ENCODE data around the gene ZNF608.

The ZNF608 gene

GRCh38 chr5:124782262-124782661 lies 35.8 kb upstream of the ZNF608 start:
- TF ChIP-seq POLR2A (IDR thresholded peaks at IDR 0.05; ENCODE audit: low read depth, low read length) (no peak), POU2F2 (IDR thresholded peaks at IDR 0.05; ENCODE audit: low read depth, low read length) (no peak), SPI1 (IDR thresholded peaks at IDR 0.05; ENCODE audit: low read depth, low read length) (no peak), TAF1 (IDR thresholded peaks at IDR 0.05; ENCODE audit: low read depth, low read length) (no peak), PAX5 (IDR thresholded peaks at IDR 0.05; ENCODE audit: insufficient read depth, low read length, severe bottlenecking) (no peak), POLR2AphosphoS5 (IDR thresholded peaks at IDR 0.05; ENCODE audit: low read depth, low read length) (no peak)
- no peak for DNase-seq (ENCODE audit: insufficient read length, low spot score)
- no peak for FAIRE-seq

- DNase-seq (ENCODE audit: insufficient read length, low spot score): no peak
- no peak for FAIRE-seq
- no peak for TF ChIP-seq POLR2AphosphoS5 (IDR thresholded peaks at IDR 0.05; ENCODE audit: low read depth, low read length)
- TF ChIP-seq PAX5 (IDR thresholded peaks at IDR 0.05; ENCODE audit: insufficient read depth, low read length, severe bottlenecking): no peak
- no peak for TF ChIP-seq SPI1 (IDR thresholded peaks at IDR 0.05; ENCODE audit: low read depth, low read length)
- no peak for TF ChIP-seq POU2F2 (IDR thresholded peaks at IDR 0.05; ENCODE audit: low read depth, low read length)
- TF ChIP-seq TAF1 (IDR thresholded peaks at IDR 0.05; ENCODE audit: low read depth, low read length): no peak
These were observed 33.6 kb upstream of the ZNF608 start for GRCh38 chr5:124780011-124780410.

- FAIRE-seq: no peak
- DNase-seq (ENCODE audit: insufficient read length, low spot score): no peak
- TF ChIP-seq POLR2AphosphoS5 (IDR thresholded peaks at IDR 0.05; ENCODE audit: low read depth, low read length) (no peak), POU2F2 (IDR thresholded peaks at IDR 0.05; ENCODE audit: low read depth, low read length) (no peak), SPI1 (IDR thresholded peaks at IDR 0.05; ENCODE audit: low read depth, low read length) (no peak), POLR2A (IDR thresholded peaks at IDR 0.05; ENCODE audit: low read depth, low read length) (no peak)
These were observed 27.2 kb upstream of the ZNF608 start for GRCh38 chr5:124773315-124774311.

- FAIRE-seq: no peak
These were observed 26.2 kb upstream of the ZNF608 start for GRCh38 chr5:124772457-124773200.

GRCh38 chr5:124771761-124772160 lies 25.3 kb upstream of the ZNF608 start:
- TF ChIP-seq TAF1 (IDR thresholded peaks at IDR 0.05; ENCODE audit: low read depth, low read length) (no peak), POLR2AphosphoS5 (IDR thresholded peaks at IDR 0.05; ENCODE audit: low read depth, low read length) (no peak), SPI1 (IDR thresholded peaks at IDR 0.05; ENCODE audit: low read depth, low read length) (no peak), POLR2A (IDR thresholded peaks at IDR 0.05; ENCODE audit: low read depth, low read length) (no peak), PAX5 (IDR thresholded peaks at IDR 0.05; ENCODE audit: insufficient read depth, low read length, severe bottlenecking) (no peak), POU2F2 (IDR thresholded peaks at IDR 0.05; ENCODE audit: low read depth, low read length) (no peak)
- no peak for DNase-seq (ENCODE audit: insufficient read length, low spot score)
- no peak for FAIRE-seq

More at GRCh38 chr5:124772457-124773200, 26.2 kb upstream of the ZNF608 start:
- DNase-seq (ENCODE audit: insufficient read length, low spot score): no peak
- no peak for TF ChIP-seq POLR2A (IDR thresholded peaks at IDR 0.05; ENCODE audit: low read depth, low read length)
- no peak for TF ChIP-seq PAX5 (IDR thresholded peaks at IDR 0.05; ENCODE audit: insufficient read depth, low read length, severe bottlenecking)
- no peak for TF ChIP-seq SPI1 (IDR thresholded peaks at IDR 0.05; ENCODE audit: low read depth, low read length)
- TF ChIP-seq POLR2AphosphoS5 (IDR thresholded peaks at IDR 0.05; ENCODE audit: low read depth, low read length): no peak

DNA sequence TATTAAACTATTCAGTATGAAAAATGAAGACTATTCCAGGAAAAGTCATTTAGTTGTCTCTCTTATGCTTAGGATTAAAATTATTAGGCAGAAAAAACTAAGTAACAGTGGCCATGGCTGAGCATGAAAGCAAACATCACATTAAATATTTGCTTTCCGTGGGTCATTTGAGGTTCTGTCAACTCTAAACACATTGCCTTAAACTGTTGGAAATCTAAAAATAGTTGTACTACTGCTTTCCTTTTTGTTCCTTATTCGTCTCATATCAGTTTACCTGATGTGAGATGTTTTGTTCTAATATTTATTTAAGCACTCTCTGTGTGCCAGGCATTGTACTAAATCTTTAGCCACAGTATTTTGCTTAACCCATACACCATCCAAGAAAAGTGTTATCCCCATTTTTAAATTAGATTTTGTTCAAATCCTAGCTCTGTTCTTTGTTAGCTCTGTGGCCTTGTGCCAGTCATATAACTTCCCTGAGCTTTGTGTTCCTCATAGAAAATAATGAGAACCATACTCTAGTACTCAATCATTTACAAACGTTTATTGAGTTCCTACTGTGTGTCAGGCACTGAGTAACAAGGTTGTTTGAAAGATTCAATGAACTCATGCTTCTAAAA lies 18.7 kb upstream of the ZNF608 start:
- DNase-seq (ENCODE audit: insufficient read length, low spot score): no peak
- FAIRE-seq: no peak
- TF ChIP-seq POLR2A (IDR thresholded peaks at IDR 0.05; ENCODE audit: low read depth, low read length): no peak
- TF ChIP-seq TAF1 (IDR thresholded peaks at IDR 0.05; ENCODE audit: low read depth, low read length): no peak
- TF ChIP-seq POLR2AphosphoS5 (IDR thresholded peaks at IDR 0.05; ENCODE audit: low read depth, low read length): no peak
- TF ChIP-seq POU2F2 (IDR thresholded peaks at IDR 0.05; ENCODE audit: low read depth, low read length): no peak
- TF ChIP-seq SPI1 (IDR thresholded peaks at IDR 0.05; ENCODE audit: low read depth, low read length): no peak
- TF ChIP-seq PAX5 (IDR thresholded peaks at IDR 0.05; ENCODE audit: insufficient read depth, low read length, severe bottlenecking): no peak

GRCh38 chr5:124764585-124764984 lies 18.1 kb upstream of the ZNF608 start:
- FAIRE-seq (no peak), DNase-seq (ENCODE audit: insufficient read length, low spot score) (no peak)
- TF ChIP-seq POLR2AphosphoS5 (IDR thresholded peaks at IDR 0.05; ENCODE audit: low read depth, low read length): no peak
- TF ChIP-seq POU2F2 (IDR thresholded peaks at IDR 0.05; ENCODE audit: low read depth, low read length): no peak
- no peak for TF ChIP-seq PAX5 (IDR thresholded peaks at IDR 0.05; ENCODE audit: insufficient read depth, low read length, severe bottlenecking)
- TF ChIP-seq POLR2A (IDR thresholded peaks at IDR 0.05; ENCODE audit: low read depth, low read length): no peak
- TF ChIP-seq TAF1 (IDR thresholded peaks at IDR 0.05; ENCODE audit: low read depth, low read length): no peak
- TF ChIP-seq SPI1 (IDR thresholded peaks at IDR 0.05; ENCODE audit: low read depth, low read length): no peak

DNA sequence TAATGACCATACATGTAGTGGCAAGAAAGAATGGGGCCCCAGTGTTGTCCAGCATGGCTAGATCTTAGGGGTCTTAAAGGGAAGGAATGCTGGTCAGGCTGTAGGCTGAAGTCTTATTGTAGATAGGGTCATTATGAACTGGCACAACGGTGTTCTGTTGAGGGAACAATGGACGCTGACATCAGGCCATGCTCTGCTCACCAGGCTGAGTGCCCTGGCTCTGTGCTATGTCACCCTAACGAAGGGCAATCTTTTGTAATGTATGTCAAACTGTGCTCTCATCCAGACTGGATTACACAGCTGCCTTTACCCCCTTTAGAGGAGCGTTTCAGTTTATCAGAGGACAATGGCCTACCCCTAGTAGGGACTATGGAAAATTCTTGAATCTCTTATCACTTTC lies 14.6 kb upstream of the ZNF608 start:
- FAIRE-seq (no peak), DNase-seq (ENCODE audit: insufficient read length, low spot score) (no peak)
- TF ChIP-seq POU2F2 (IDR thresholded peaks at IDR 0.05; ENCODE audit: low read depth, low read length): no peak
- TF ChIP-seq POLR2A (IDR thresholded peaks at IDR 0.05; ENCODE audit: low read depth, low read length): no peak
- no peak for TF ChIP-seq PAX5 (IDR thresholded peaks at IDR 0.05; ENCODE audit: insufficient read depth, low read length, severe bottlenecking)

DNA sequence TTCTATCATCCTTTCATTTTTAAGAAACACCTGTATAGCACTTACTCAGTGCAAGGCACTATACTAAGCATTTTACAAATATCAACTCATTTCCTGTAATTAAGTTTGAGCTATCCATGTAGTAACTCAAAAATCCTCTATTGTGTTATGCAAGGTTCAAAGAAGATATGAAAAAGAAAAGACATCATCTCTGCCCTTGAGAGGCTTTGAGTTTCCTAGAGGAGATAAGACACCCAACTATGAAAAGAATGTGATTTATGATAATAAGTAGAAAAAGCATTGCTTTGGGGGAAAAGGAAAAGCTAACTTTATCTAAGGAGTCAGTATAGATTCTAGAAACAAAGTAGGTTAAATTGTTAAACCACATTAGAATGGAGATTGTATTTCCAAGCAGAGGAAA lies 14.2 kb upstream of the ZNF608 start:
- FAIRE-seq (no peak), DNase-seq (ENCODE audit: insufficient read length, low spot score) (no peak)
- TF ChIP-seq POU2F2 (IDR thresholded peaks at IDR 0.05; ENCODE audit: low read depth, low read length) (no peak), POLR2AphosphoS5 (IDR thresholded peaks at IDR 0.05; ENCODE audit: low read depth, low read length) (no peak), SPI1 (IDR thresholded peaks at IDR 0.05; ENCODE audit: low read depth, low read length) (no peak)

All from GM12891 (cell line).